ENCODE results near the gene CHCHD3.

- TF ChIP-seq CTCF (IDR thresholded peaks at IDR 0.05) (no peak), POLR2AphosphoS5 (IDR thresholded peaks at IDR 0.05) (no peak), EP300 (IDR thresholded peaks at IDR 0.05) (no peak), POLR2A (IDR thresholded peaks at IDR 0.05) (no peak)
Observed at GRCh38 chr7:132830941-132831340, 250.9 kb downstream of the CHCHD3 start.
